MM.1S (cell line): ENCODE data around the gene LYSMD2.

ENCODE experiments used
- CTCF ChIP-seq: fragments of 300-600 bp; sonication (generic); IDR thresholded peaks from 2 replicates; pipeline ENCODE4 v1.5.1; 2016; ENCODE audit warnings: antibody characterized with exemption, low read length, mixed read lengths
- EZH2 ChIP-seq: fragments of 300-600 bp; sonication (generic); optimal IDR thresholded peaks from 2 replicates; pipeline ENCODE3; 2017; ENCODE audit warnings: low read depth, mild to moderate bottlenecking, antibody characterized with exemption, low read length, mixed read lengths
- EZH2phosphoT487 ChIP-seq: fragments of 300-600 bp; sonication (generic); IDR thresholded peaks from 2 replicates; pipeline ENCODE4 v1.6.1; 2018; ENCODE audit warnings: antibody characterized with exemption, low read length

- no peak for TF ChIP-seq CTCF
- TF ChIP-seq EZH2 = no peak
- no peak for TF ChIP-seq EZH2phosphoT487
Observed at GRCh38 chr15:51774916-51775315, 37.5 kb upstream of the LYSMD2 start.
